Smooth muscle cell (in vitro differentiated cells): ENCODE results near the gene ZNF669. TPM values are rescaled to one million over a fixed set of nuclear protein-coding genes. Genes with fewer than 3 reads are reported as not detected.
"Not testable (repeated sequence)": the region's sequence is repeated elsewhere in the genome, so short reads cannot be mapped to it uniquely, and the experiment has no call there.

ENCODE experiments used
- DNase-seq: peaks from one replicate; lab custom pipeline; 2025; ENCODE audit not compliant: unreplicated experiment; lab: John Stamatoyannopoulos, UW
- H2AFZ ChIP-seq: fragments of 200-600 bp; sonication (generic); 2 replicates; pipeline ENCODE4 v1.6.0; 2016; ENCODE audit warnings: antibody characterized with exemption, low read depth, mild to moderate bottlenecking
- H3F3A ChIP-seq: fragments of 200-600 bp; sonication (generic); 2 replicates; pipeline ENCODE4 v1.6.0; 2017; ENCODE audit warnings: antibody characterized with exemption, low read depth
- H3K27ac ChIP-seq: fragments of 200-600 bp; sonication (generic); 2 replicates; pipeline ENCODE4 v1.5.1; 2016; ENCODE audit warnings: low read depth, mild to moderate bottlenecking
- H3K27me3 ChIP-seq: fragments of 200-600 bp; sonication (generic); 2 replicates; pipeline ENCODE4 v1.6.1; 2016; ENCODE audit warnings: low read depth, mild to moderate bottlenecking
- H3K36me3 ChIP-seq: fragments of 200-600 bp; sonication (generic); 2 replicates; pipeline ENCODE4 v1.5.1; 2016; ENCODE audit warnings: low read depth
- H3K4me1 ChIP-seq: fragments of 200-600 bp; sonication (generic); 2 replicates; pipeline ENCODE4 v1.5.1; 2016; ENCODE audit warnings: low read depth
- H3K4me2 ChIP-seq: fragments of 200-600 bp; sonication (generic); 2 replicates; pipeline ENCODE4 v1.6.0; 2016; ENCODE audit warnings: mild to moderate bottlenecking
- H3K4me3 ChIP-seq: fragments of 200-600 bp; sonication (generic); 2 replicates; pipeline ENCODE4 v1.5.1; 2016; ENCODE audit warnings: mild to moderate bottlenecking
- H3K79me2 ChIP-seq: fragments of 200-600 bp; sonication (generic); 2 replicates; pipeline ENCODE4 v1.6.0; 2016; ENCODE audit warnings: low read depth, mild to moderate bottlenecking
- H3K9ac ChIP-seq: fragments of 200-600 bp; sonication (generic); 2 replicates; pipeline ENCODE4 v1.6.0; 2016; ENCODE audit warnings: low read depth
- H3K9me3 ChIP-seq: fragments of 200-600 bp; sonication (generic); replicated peaks from 2 replicates; pipeline ENCODE4 v1.5.1; 2016; ENCODE audit warnings: low read depth
- H4K20me1 ChIP-seq: fragments of 200-600 bp; sonication (generic); 2 replicates; pipeline ENCODE4 v1.6.0; 2016; ENCODE audit warnings: low read depth
- WGBS: methylation state at CpG from one replicate; pipeline ENCODE4 v1.1.7; 2016; ENCODE audit warnings: low lambda C conversion rate; 5-methylcytosine and 5-hydroxymethylcytosine counted together
- polyA plus RNA-seq: library from polyadenylated mRNA; unstranded; fragments of >200 nt; fragmentation: Nextera tagmentation; extraction: Ambion mirVana; gene quantifications from 2 replicates; pipeline ENCODE4 v1.2.1, GENCODE V29; 2016
- total RNA-seq: library from RNA; depleted of rRNA; stranded (reverse); fragments of >200 nt; gene quantifications from 2 replicates; pipeline ENCODE4 v1.2.3, GENCODE V29; 2014
- TF ChIP-seq, protein P1 (sequence below): fragments of 200-600 bp; sonication (generic); IDR thresholded peaks from 2 replicates; pipeline ENCODE4 v1.5.1; 2017; ENCODE audit warnings: borderline replicate concordance, mild to moderate bottlenecking, antibody characterized with exemption; ENCODE audit not compliant: insufficient read depth, poor library complexity, severe bottlenecking

Gene ZNF669
- total RNA-seq (16.3 and 17.2 TPM in 2 replicates), polyA plus RNA-seq (3.7 and 4.6 TPM in 2 replicates)

GRCh38 chr1:247103859-247104591 lies at the start of gene ZNF669:
Gene ZNF669, minus strand, starts transcription at chr1:247104356. Its CDS starts 157 bp downstream, at chr1:247104199.
- DNase-seq: peak; percentile 76
- Histone ChIP-seq H4K20me1 (no peaks in the 10 kb centered on the region), H3K36me3 (peaks cover 25% of the 10 kb centered on the region), H3K27ac (peak within 1 kb of the TSS; percentile 76), H3K4me2 (peak within 1 kb of the TSS; percentile 99), H3F3A (no peaks in the 10 kb centered on the region), H3K9ac (peak within 1 kb of the TSS; percentile 80), H3K79me2 (peaks cover 26% of the 10 kb centered on the region), H2AFZ (peak within 1 kb of the TSS; percentile 88), H3K9me3 (peaks cover 29% of the 10 kb centered on the region), H3K4me3 (peak within 1 kb of the TSS; percentile 94), H3K4me1 (peaks cover 10% of the 10 kb centered on the region), H3K27me3 (no peaks in the 10 kb centered on the region)
- TF ChIP-seq, protein P1, sequence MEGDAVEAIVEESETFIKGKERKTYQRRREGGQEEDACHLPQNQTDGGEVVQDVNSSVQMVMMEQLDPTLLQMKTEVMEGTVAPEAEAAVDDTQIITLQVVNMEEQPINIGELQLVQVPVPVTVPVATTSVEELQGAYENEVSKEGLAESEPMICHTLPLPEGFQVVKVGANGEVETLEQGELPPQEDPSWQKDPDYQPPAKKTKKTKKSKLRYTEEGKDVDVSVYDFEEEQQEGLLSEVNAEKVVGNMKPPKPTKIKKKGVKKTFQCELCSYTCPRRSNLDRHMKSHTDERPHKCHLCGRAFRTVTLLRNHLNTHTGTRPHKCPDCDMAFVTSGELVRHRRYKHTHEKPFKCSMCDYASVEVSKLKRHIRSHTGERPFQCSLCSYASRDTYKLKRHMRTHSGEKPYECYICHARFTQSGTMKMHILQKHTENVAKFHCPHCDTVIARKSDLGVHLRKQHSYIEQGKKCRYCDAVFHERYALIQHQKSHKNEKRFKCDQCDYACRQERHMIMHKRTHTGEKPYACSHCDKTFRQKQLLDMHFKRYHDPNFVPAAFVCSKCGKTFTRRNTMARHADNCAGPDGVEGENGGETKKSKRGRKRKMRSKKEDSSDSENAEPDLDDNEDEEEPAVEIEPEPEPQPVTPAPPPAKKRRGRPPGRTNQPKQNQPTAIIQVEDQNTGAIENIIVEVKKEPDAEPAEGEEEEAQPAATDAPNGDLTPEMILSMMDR: no peak
- 2% methylated on average over 41 of the region's 58 CpGs for WGBS

DNA sequence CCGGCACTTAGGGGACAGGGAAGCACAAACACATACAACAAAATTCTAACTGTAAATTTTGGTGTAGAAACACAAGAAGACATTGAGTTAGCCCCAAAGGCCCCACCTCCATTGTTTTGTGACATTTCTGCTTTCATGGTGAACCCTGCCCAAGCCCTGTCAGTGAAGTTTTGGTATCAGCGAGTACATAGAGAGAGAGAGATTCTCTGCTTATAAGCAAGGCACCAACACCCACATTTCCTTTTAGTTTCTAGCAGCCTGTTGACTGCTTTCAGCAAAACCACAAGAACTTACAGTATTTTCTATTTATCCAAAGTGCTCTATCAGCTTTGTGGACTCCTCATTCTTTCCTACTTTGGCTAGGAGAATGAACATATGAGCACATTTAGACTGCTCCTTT lies 43.6 kb upstream of the ZNF669 start:
- no peaks in the 10 kb centered on the region for H4K20me1 ChIP-seq
- WGBS: 96% methylated on average over 2 of the region's 2 CpGs
- TF ChIP-seq, protein P1: no peak

GRCh38 chr1:247147120-247147519 lies 43.0 kb upstream of the ZNF669 start:
- WGBS: 96% methylated on average over 10 of the region's 10 CpGs
- not testable (repeated sequence) for H2AFZ ChIP-seq, H3K27me3 ChIP-seq, H3K9ac ChIP-seq, H3F3A ChIP-seq, H3K4me2 ChIP-seq, H3K27ac ChIP-seq, H3K9me3 ChIP-seq, H3K4me1 ChIP-seq, H3K4me3 ChIP-seq, DNase-seq, H4K20me1 ChIP-seq
- H3K79me2 ChIP-seq: peaks cover 20% of the 10 kb centered on the region
- peaks cover 18% of the 10 kb centered on the region for H3K36me3 ChIP-seq

More for the DNA sequence above, 43.6 kb upstream of the ZNF669 start:
- Histone ChIP-seq H3K9me3 (peaks cover 10% of the 10 kb centered on the region), H2AFZ (no peak overlapping the region), H3K4me3 (no peak overlapping the region), H3K79me2 (peaks cover 21% of the 10 kb centered on the region), H3K27ac (no peak overlapping the region), H3F3A (no peaks in the 10 kb centered on the region), H3K27me3 (no peaks in the 10 kb centered on the region), H3K9ac (no peak overlapping the region), H3K4me1 (no peaks in the 10 kb centered on the region), H3K36me3 (peaks cover 18% of the 10 kb centered on the region), H3K4me2 (no peak overlapping the region)
- DNase-seq: no peak

GRCh38 chr1:247146671-247147070 lies 42.5 kb upstream of the ZNF669 start:
- Histone ChIP-seq H3K4me1 (no peaks in the 10 kb centered on the region), H3F3A (no peaks in the 10 kb centered on the region), H3K9me3 (peaks cover 10% of the 10 kb centered on the region), H3K36me3 (peaks cover 22% of the 10 kb centered on the region), H3K4me3 (no peak overlapping the region), H2AFZ (no peak overlapping the region), H3K27me3 (no peaks in the 10 kb centered on the region), H3K79me2 (peaks cover 17% of the 10 kb centered on the region), H3K27ac (no peak overlapping the region), H3K9ac (no peak overlapping the region), H4K20me1 (no peaks in the 10 kb centered on the region), H3K4me2 (no peak overlapping the region)
- TF ChIP-seq, protein P1: no peak
- no peak for DNase-seq
- WGBS: 95% methylated on average over 3 of the region's 3 CpGs
